Liver (tissue), 9 donors: Measurements from ENCODE around the gene TUBB6. TPM values are rescaled to one million over a fixed set of nuclear protein-coding genes. Genes with fewer than 3 reads are reported as not detected.

Source experiments
- DNase-seq: peaks from one replicate; pipeline ENCODE4 v3.0.0-alpha.2; 2017; ENCODE audit warnings: low spot score
- H3K27ac ChIP-seq, 2 donors: one replicate each; pipeline ENCODE4 v1.7.0; 2013; ENCODE audit warnings: inconsistent platforms in 2 of 2, low read length in 2 of 2, control low read depth in 1 of 2, low read depth in 1 of 2, mild to moderate bottlenecking in 1 of 2
- H3K27me3 ChIP-seq, 4 donors: one replicate each; pipeline versions ENCODE4 v1.6.1 to v1.7.0; 2013; ENCODE audit warnings: low read length in 3 of 4, inconsistent platforms in 1 of 4, mild to moderate bottlenecking in 1 of 4, moderate library complexity in 1 of 4; ENCODE audit not compliant: control insufficient read depth in 4 of 4, insufficient read depth in 4 of 4
- H3K36me3 ChIP-seq, 4 donors: one replicate each; pipeline versions ENCODE4 v1.6.1 to v1.7.0; 2013; ENCODE audit warnings: low read length in 3 of 4, mild to moderate bottlenecking in 3 of 4, low read depth in 1 of 4, moderate library complexity in 1 of 4; ENCODE audit not compliant: control insufficient read depth in 4 of 4, insufficient read depth in 3 of 4
- H3K4me1 ChIP-seq, 4 donors: one replicate each; pipeline versions ENCODE4 v1.6.1 to v1.7.0; 2013; ENCODE audit warnings: low read length in 3 of 4, mild to moderate bottlenecking in 3 of 4, moderate library complexity in 1 of 4; ENCODE audit not compliant: control insufficient read depth in 4 of 4, insufficient read depth in 4 of 4
- H3K4me3 ChIP-seq, 3 donors: one replicate each; pipeline versions ENCODE4 v1.6.1 to v1.7.0; 2013; ENCODE audit warnings: low read length in 3 of 3, control low read depth in 1 of 3, low read depth in 1 of 3, mild to moderate bottlenecking in 1 of 3
- H3K9ac ChIP-seq, 2 donors: one replicate each; pipeline ENCODE4 v1.7.0; 2013; ENCODE audit warnings: low read length in 2 of 2, mild to moderate bottlenecking in 2 of 2, moderate library complexity in 2 of 2, control low read depth in 1 of 2, low read depth in 1 of 2
- H3K9me3 ChIP-seq, 4 donors: one replicate each; pipeline versions ENCODE4 v1.6.1 to v1.7.0; 2013; ENCODE audit warnings: low read length in 3 of 4; ENCODE audit not compliant: control insufficient read depth in 4 of 4
- ATF3 ChIP-seq: IDR thresholded peaks from 2 replicates; pipeline ENCODE4 v1.6.1; 2016; ENCODE audit warnings: antibody characterized with exemption
- CTCF ChIP-seq: fragments of 150-350 bp; IDR thresholded peaks from 2 replicates; pipeline ENCODE4 v1.5.1; 2017; ENCODE audit warnings: improper control_type of control experiment, low read depth, low read length; ENCODE audit not compliant: missing input control
- EGR1 ChIP-seq, 2 donors: IDR thresholded peaks; 2 replicates each; pipeline ENCODE4 v1.6.1; 2016 to 2018; ENCODE audit warnings: antibody characterized with exemption in 2 of 2, low read depth in 2 of 2
- FOXA1 ChIP-seq: IDR thresholded peaks from 2 replicates; pipeline ENCODE4 v1.6.1; 2016; ENCODE audit warnings: antibody characterized with exemption
- GABPA ChIP-seq, 2 donors: IDR thresholded peaks in 1 of 2; conservative IDR thresholded peaks in 1 of 2; 2 replicates each; pipeline ENCODE4 v1.6.1; 2016; ENCODE audit warnings: antibody characterized with exemption in 2 of 2, mild to moderate bottlenecking in 1 of 2, moderate library complexity in 1 of 2
- HNF4A ChIP-seq, 2 donors: conservative IDR thresholded peaks; 2 replicates each; pipeline ENCODE4 v1.6.1; 2016; ENCODE audit warnings: antibody characterized with exemption in 2 of 2, mild to moderate bottlenecking in 2 of 2
- HNF4G ChIP-seq: IDR thresholded peaks from 2 replicates; pipeline ENCODE4 v1.6.1; 2016; ENCODE audit warnings: antibody characterized with exemption
- JUND ChIP-seq, 2 donors: IDR thresholded peaks; 2 replicates each; pipeline ENCODE4 v1.6.1; 2016; ENCODE audit warnings: antibody characterized with exemption in 2 of 2
- MAX ChIP-seq: IDR thresholded peaks from 2 replicates; pipeline ENCODE4 v1.6.1; 2016; ENCODE audit warnings: antibody characterized with exemption
- NR2F2 ChIP-seq: IDR thresholded peaks from 2 replicates; pipeline ENCODE4 v1.6.1; 2016; ENCODE audit warnings: antibody characterized with exemption
- RAD21 ChIP-seq, 2 donors: IDR thresholded peaks; 2 replicates each; pipeline ENCODE4 v1.6.1; 2016; ENCODE audit warnings: antibody characterized with exemption in 2 of 2, mild to moderate bottlenecking in 2 of 2
- REST ChIP-seq: IDR thresholded peaks from 2 replicates; pipeline ENCODE4 v1.6.1; 2016; ENCODE audit warnings: antibody characterized with exemption, mild to moderate bottlenecking
- RXRA ChIP-seq, 2 donors: IDR thresholded peaks; 2 replicates each; pipeline ENCODE4 v1.6.1; 2017 to 2018; ENCODE audit warnings: antibody characterized with exemption in 2 of 2, mild to moderate bottlenecking in 1 of 2
- SP1 ChIP-seq: IDR thresholded peaks from 2 replicates; pipeline ENCODE4 v1.6.1; 2018; ENCODE audit warnings: antibody characterized with exemption, mild to moderate bottlenecking
- TAF1 ChIP-seq: conservative IDR thresholded peaks from 2 replicates; pipeline ENCODE4 v1.6.1; 2016; ENCODE audit warnings: antibody characterized with exemption, mild to moderate bottlenecking
- YY1 ChIP-seq: IDR thresholded peaks from 2 replicates; pipeline ENCODE4 v1.6.1; 2016; ENCODE audit warnings: antibody characterized with exemption, mild to moderate bottlenecking
- ZBTB33 ChIP-seq: IDR thresholded peaks from 2 replicates; pipeline ENCODE4 v1.6.1; 2016; ENCODE audit warnings: antibody characterized with exemption
- WGBS: extraction: QIAGEN DNeasy Blood & Tissue Kit; methylation state at CpG from one replicate; pipeline ENCODE4 v1.1.7; 2013; 5-methylcytosine and 5-hydroxymethylcytosine counted together
- polyA plus RNA-seq, 2 donors: library from polyadenylated mRNA; stranded (reverse) in 1 of 2; unstranded in 1 of 2; fragments of 200-250 nt in 1 of 2; fragments of >200 nt in 1 of 2; fragmentation: Nextera tagmentation in 1 of 2; extraction: Ambion mirVana in 1 of 2; gene quantifications; one replicate each; pipeline versions ENCODE4 v1.2.1 to v1.2.3, GENCODE V29; 2013 to 2015
- total RNA-seq, 2 donors: library from RNA; depleted of rRNA; stranded (reverse); fragments of >200 nt; gene quantifications; one replicate each; pipeline ENCODE4 v1.2.3, GENCODE V29; 2014
- donor health status: healthy.
- donor health status: healthy.
- donor health status: healthy.
- donor health status: healthy.
- donor health status: healthy.

Gene TUBB6
- total and polyA plus RNA-seq, 4 donors: 5.5 to 347 (median 17.5) TPM

GRCh38 chr18:12279781-12280531 is 28.1 kb upstream of the TUBB6 start:
- no peak for DNase-seq
- 90% methylated on average over 16 of the region's 16 CpGs for WGBS

GRCh38 chr18:12281861-12282260 is 26.2 kb upstream of the TUBB6 start:
- peaks cover 0 to 3% (median 0%) of the 10 kb centered on the region in 4 donors for H3K27me3 ChIP-seq
- DNase-seq: no peak
- no peaks in the 10 kb centered on the region for H3K9me3 ChIP-seq
- 22% methylated on average over 1 of the region's 1 CpG for WGBS
- TF ChIP-seq CTCF (no peak), JUND (IDR thresholded peaks at IDR 0.05) (no peak), RXRA (IDR thresholded peaks at IDR 0.05) (no peak), REST (no peak), MAX (no peak), ZBTB33 (no peak), SP1 (no peak), RAD21 (IDR thresholded peaks at IDR 0.05) (no peak), GABPA (IDR thresholded peaks at IDR 0.05 in 1 of 2, conservative IDR thresholded peaks at IDR 0.05 in 1 of 2) (no peak), FOXA1 (no peak), EGR1 (IDR thresholded peaks at IDR 0.05; ENCODE audit: low read depth in 2 of 2) (no peak)
- H3K4me3 ChIP-seq: no peak overlapping the region
- H3K27ac ChIP-seq: no peak overlapping the region
- H3K4me1 ChIP-seq: no peaks in the 10 kb centered on the region
- H3K9ac ChIP-seq: no peak overlapping the region
- H3K36me3 ChIP-seq: no peaks in the 10 kb centered on the region

More at GRCh38 chr18:12279781-12280531, 28.1 kb upstream of the TUBB6 start:
- peak overlapping the region; percentile 75 for H3K27ac ChIP-seq
- H3K4me3 ChIP-seq: no peak overlapping the region
- no peaks in the 10 kb centered on the region for H3K27me3 ChIP-seq
- no peaks in the 10 kb centered on the region for H3K4me1 ChIP-seq
- H3K36me3 ChIP-seq: no peaks in the 10 kb centered on the region
- H3K9me3 ChIP-seq: no peaks in the 10 kb centered on the region
- no peak overlapping the region for H3K9ac ChIP-seq
- TF ChIP-seq HNF4A (conservative IDR thresholded peaks at IDR 0.05) (no peak), JUND (IDR thresholded peaks at IDR 0.05) (no peak), ATF3 (no peak), NR2F2 (no peak), YY1 (no peak), TAF1 (no peak), RXRA (IDR thresholded peaks at IDR 0.05) (no peak), EGR1 (IDR thresholded peaks at IDR 0.05; ENCODE audit: low read depth in 2 of 2) (no peak), RAD21 (IDR thresholded peaks at IDR 0.05) (no peak), MAX (no peak), HNF4G (no peak), FOXA1 (no peak)
